MM.1S (cell line): ENCODE results near the gene BIRC6.

ENCODE experiments used
- EZH2 ChIP-seq: fragments of 300-600 bp; sonication (generic); optimal IDR thresholded peaks from 2 replicates; pipeline ENCODE3; 2017; ENCODE audit warnings: low read depth, mild to moderate bottlenecking, antibody characterized with exemption, low read length, mixed read lengths
- TF ChIP-seq, protein P1 (sequence below): fragments of 300-600 bp; sonication (generic); IDR thresholded peaks from 2 replicates; pipeline ENCODE4 v1.5.1; 2016; ENCODE audit warnings: antibody characterized with exemption, low read length, mixed read lengths

GRCh38 chr2:32427672-32428610, 71.1 kb downstream of the BIRC6 start:
- TF ChIP-seq EZH2: no peak
- TF ChIP-seq, protein P1, sequence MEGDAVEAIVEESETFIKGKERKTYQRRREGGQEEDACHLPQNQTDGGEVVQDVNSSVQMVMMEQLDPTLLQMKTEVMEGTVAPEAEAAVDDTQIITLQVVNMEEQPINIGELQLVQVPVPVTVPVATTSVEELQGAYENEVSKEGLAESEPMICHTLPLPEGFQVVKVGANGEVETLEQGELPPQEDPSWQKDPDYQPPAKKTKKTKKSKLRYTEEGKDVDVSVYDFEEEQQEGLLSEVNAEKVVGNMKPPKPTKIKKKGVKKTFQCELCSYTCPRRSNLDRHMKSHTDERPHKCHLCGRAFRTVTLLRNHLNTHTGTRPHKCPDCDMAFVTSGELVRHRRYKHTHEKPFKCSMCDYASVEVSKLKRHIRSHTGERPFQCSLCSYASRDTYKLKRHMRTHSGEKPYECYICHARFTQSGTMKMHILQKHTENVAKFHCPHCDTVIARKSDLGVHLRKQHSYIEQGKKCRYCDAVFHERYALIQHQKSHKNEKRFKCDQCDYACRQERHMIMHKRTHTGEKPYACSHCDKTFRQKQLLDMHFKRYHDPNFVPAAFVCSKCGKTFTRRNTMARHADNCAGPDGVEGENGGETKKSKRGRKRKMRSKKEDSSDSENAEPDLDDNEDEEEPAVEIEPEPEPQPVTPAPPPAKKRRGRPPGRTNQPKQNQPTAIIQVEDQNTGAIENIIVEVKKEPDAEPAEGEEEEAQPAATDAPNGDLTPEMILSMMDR: no peak
